ENCODE measurements around the gene ACOT8.

ACOT8 gene

DNA sequence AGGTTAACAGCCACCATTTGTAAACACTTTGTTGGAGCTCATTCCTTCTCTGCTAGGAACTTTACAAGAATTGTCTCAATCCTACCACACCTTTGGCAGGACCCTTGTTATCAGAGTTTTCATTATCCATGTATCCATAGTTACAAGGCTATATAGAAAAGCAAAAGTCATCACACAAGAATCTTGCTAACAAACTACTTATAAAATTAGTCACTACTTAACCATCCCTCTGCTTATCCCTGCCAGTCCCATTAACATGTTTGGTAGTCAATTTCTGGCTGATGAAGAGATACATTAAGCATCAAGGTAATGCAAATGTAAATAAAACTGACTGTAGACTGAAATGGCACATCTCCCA lies 10.6 kb upstream of the ACOT8 start:
- no peaks in the 10 kb centered on the region for H3K4me1 ChIP-seq (ENCODE audit: insufficient read depth, low read length)
- H3K9me3 ChIP-seq (ENCODE audit: insufficient read depth, low read length, severe bottlenecking): no peaks in the 10 kb centered on the region
- no peaks in the 10 kb centered on the region for H4K20me1 ChIP-seq (ENCODE audit: insufficient read depth, low read length)
- no peak overlapping the region for H3K4me2 ChIP-seq (ENCODE audit: insufficient read depth, low read length)
- no peak for ATAC-seq (ENCODE audit: insufficient read depth, low read depth)
- DNase-seq: no peak
- H3K36me3 ChIP-seq (ENCODE audit: insufficient read depth, low read length): no peaks in the 10 kb centered on the region
- no peak overlapping the region for H3K27ac ChIP-seq (ENCODE audit: low read length)
- H3K27me3 ChIP-seq (ENCODE audit: insufficient read depth, low read length, poor library complexity): no peaks in the 10 kb centered on the region
- H3K79me2 ChIP-seq (ENCODE audit: insufficient read depth, low read length): no peaks in the 10 kb centered on the region
- H3K9ac ChIP-seq (ENCODE audit: low read depth, low read length): no peak overlapping the region
- H2AFZ ChIP-seq (ENCODE audit: low read depth, low read length): no peak overlapping the region
- no peak overlapping the region for H3K4me3 ChIP-seq (ENCODE audit: low read depth in 1 of 2, low read length in 2 of 2)
- TF ChIP-seq EZH2 (IDR thresholded peaks at IDR 0.05; ENCODE audit: borderline replicate concordance, low read depth, low read length, severe bottlenecking): no peak
- no peak for TF ChIP-seq CTCF (IDR thresholded peaks at IDR 0.05; ENCODE audit: borderline replicate concordance, extremely low read depth, low read length, poor library complexity, severe bottlenecking)

DNA sequence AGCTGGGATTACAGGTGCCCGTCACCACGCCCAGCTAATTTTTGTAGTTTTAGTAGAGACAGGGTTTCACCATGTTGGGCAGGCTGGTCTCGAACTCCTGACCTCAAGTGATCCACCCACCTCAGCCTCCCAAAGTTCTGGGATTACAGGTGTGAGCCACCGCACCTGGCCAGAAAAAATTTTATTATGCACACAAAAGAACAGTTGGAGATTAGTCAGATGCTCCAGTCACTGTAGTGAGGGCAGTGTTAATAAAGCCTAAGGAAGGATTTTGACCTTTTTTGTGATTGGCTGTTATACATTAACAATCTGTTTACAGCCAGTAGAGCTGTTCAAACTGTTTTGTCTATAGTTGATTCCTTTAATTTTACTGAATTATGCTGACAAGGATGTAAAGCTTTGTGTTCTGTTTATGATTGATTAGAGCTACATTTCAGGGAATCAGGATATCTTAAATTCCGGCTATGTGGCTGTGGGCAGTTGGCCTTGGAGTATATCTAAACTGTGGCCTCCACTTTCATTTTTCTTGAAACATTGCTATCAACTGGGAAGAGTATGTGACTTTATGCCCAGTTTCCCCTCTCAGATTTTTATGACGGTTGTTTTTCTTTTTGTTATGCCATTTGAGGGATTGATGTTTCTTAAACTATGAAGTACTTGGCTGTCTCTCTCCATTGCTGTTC lies 10.1 kb upstream of the ACOT8 start:
- TF ChIP-seq CTCF (IDR thresholded peaks at IDR 0.05; ENCODE audit: borderline replicate concordance, extremely low read depth, low read length, poor library complexity, severe bottlenecking): no peak
- no peak for TF ChIP-seq EZH2 (IDR thresholded peaks at IDR 0.05; ENCODE audit: borderline replicate concordance, low read depth, low read length, severe bottlenecking)
- H3K27me3 ChIP-seq (ENCODE audit: insufficient read depth, low read length, poor library complexity): no peaks in the 10 kb centered on the region
- no peaks in the 10 kb centered on the region for H3K9me3 ChIP-seq (ENCODE audit: insufficient read depth, low read length, severe bottlenecking)
- H4K20me1 ChIP-seq (ENCODE audit: insufficient read depth, low read length): no peaks in the 10 kb centered on the region
- DNase-seq (no peak), ATAC-seq (ENCODE audit: insufficient read depth, low read depth) (no peak)
- H3K79me2 ChIP-seq (ENCODE audit: insufficient read depth, low read length): no peaks in the 10 kb centered on the region
- H2AFZ ChIP-seq (ENCODE audit: low read depth, low read length): no peak overlapping the region
- no peak overlapping the region for H3K4me2 ChIP-seq (ENCODE audit: insufficient read depth, low read length)
- no peaks in the 10 kb centered on the region for H3K4me1 ChIP-seq (ENCODE audit: insufficient read depth, low read length)
- H3K9ac ChIP-seq (ENCODE audit: low read depth, low read length): no peak overlapping the region
- H3K36me3 ChIP-seq (ENCODE audit: insufficient read depth, low read length): no peaks in the 10 kb centered on the region
- H3K4me3 ChIP-seq (ENCODE audit: low read depth in 1 of 2, low read length in 2 of 2): no peak overlapping the region
- no peak overlapping the region for H3K27ac ChIP-seq (ENCODE audit: low read length)

DNA sequence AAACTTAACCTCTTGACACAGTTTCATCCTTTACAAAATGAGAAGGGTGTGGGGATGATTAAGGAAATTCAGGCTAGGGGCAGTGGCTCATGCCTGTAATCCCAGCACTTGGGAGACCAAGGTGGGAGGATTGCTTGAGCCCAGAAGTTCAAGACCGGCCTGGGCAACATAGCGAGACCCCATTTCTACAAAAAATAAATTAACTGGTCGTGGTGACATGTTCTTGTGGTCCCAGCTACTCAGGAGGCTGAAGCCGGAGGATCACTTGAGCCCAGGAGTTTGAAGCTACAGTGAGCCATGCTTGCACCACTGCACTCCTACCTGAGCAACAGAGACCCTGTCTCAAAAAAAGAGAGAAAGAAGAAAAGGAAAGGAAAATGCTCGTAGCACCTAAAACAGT lies 9.3 kb upstream of the ACOT8 start:
- TF ChIP-seq CTCF (IDR thresholded peaks at IDR 0.05; ENCODE audit: borderline replicate concordance, extremely low read depth, low read length, poor library complexity, severe bottlenecking) (no peak), EZH2 (IDR thresholded peaks at IDR 0.05; ENCODE audit: borderline replicate concordance, low read depth, low read length, severe bottlenecking) (no peak)
- Histone ChIP-seq H3K36me3 (ENCODE audit: insufficient read depth, low read length) (no peaks in the 10 kb centered on the region), H3K4me3 (ENCODE audit: low read depth in 1 of 2, low read length in 2 of 2) (no peak overlapping the region), H3K27me3 (ENCODE audit: insufficient read depth, low read length, poor library complexity) (no peaks in the 10 kb centered on the region), H2AFZ (ENCODE audit: low read depth, low read length) (no peak overlapping the region), H3K79me2 (ENCODE audit: insufficient read depth, low read length) (no peaks in the 10 kb centered on the region), H3K4me1 (ENCODE audit: insufficient read depth, low read length) (no peaks in the 10 kb centered on the region), H3K27ac (ENCODE audit: low read length) (no peak overlapping the region), H3K4me2 (ENCODE audit: insufficient read depth, low read length) (no peak overlapping the region), H3K9me3 (ENCODE audit: insufficient read depth, low read length, severe bottlenecking) (no peaks in the 10 kb centered on the region), H4K20me1 (ENCODE audit: insufficient read depth, low read length) (no peaks in the 10 kb centered on the region), H3K9ac (ENCODE audit: low read depth, low read length) (no peak overlapping the region)
- DNase-seq (no peak), ATAC-seq (ENCODE audit: insufficient read depth, low read depth) (no peak)
